Measurements from ENCODE around the gene LRRC14B.
"Not testable (repeated sequence)": the region's sequence is repeated elsewhere in the genome, so short reads cannot be mapped to it uniquely, and the experiment has no call there.

Gene LRRC14B

GRCh38 chr5:208449-209114 lies 17.3 kb downstream of the LRRC14B start:
- DNase-seq (ENCODE audit: low spot score), result no peak

- DNase-seq (ENCODE audit: low spot score), result no peak
These were observed 22.6 kb downstream of the LRRC14B start for GRCh38 chr5:213803-214395.

- peak; percentile 53 for DNase-seq (ENCODE audit: low spot score)
These were observed 24.0 kb downstream of the LRRC14B start for GRCh38 chr5:215256-215655.

GRCh38 chr5:216076-216475 lies 24.8 kb downstream of the LRRC14B start:
- not testable (repeated sequence) for DNase-seq (ENCODE audit: low spot score)

GRCh38 chr5:217494-218456 lies 26.5 kb downstream of the LRRC14B start, which contains the start of the genes CCDC127 and SDHA:
Gene CCDC127 (minus strand): TSS chr5:218153. CDS start chr5:216849, 1,304 bp downstream.
Gene SDHA (plus strand): TSS chr5:218320. CDS start chr5:218356, 36 bp downstream.
- peak; percentile 92 for DNase-seq (ENCODE audit: low spot score)

- DNase-seq (ENCODE audit: low spot score), result peak; percentile 33
These were observed 27.4 kb downstream of the LRRC14B start for GRCh38 chr5:218457-219291.

- DNase-seq (ENCODE audit: low spot score), result peak; percentile 30
These were observed 28.2 kb downstream of the LRRC14B start for GRCh38 chr5:219460-219863.

- DNase-seq (ENCODE audit: low spot score), result peak; percentile 10
These were observed 28.7 kb downstream of the LRRC14B start for GRCh38 chr5:219991-220390.

GRCh38 chr5:222951-223715 lies 31.8 kb downstream of the LRRC14B start:
- DNase-seq (ENCODE audit: low spot score), result not testable (repeated sequence)

- no peak for DNase-seq (ENCODE audit: low spot score)
These were observed 32.5 kb downstream of the LRRC14B start for GRCh38 chr5:223791-224190.

- no peak for DNase-seq (ENCODE audit: low spot score)
These were observed 34.0 kb downstream of the LRRC14B start for GRCh38 chr5:225334-225733.

GRCh38 chr5:227375-227774 lies 36.1 kb downstream of the LRRC14B start:
- DNase-seq (ENCODE audit: low spot score), result not testable (repeated sequence)

- DNase-seq (ENCODE audit: low spot score), result no peak
These were observed 37.6 kb downstream of the LRRC14B start for GRCh38 chr5:228886-229285.

GRCh38 chr5:230711-231110 lies 39.4 kb downstream of the LRRC14B start:
- no peak for DNase-seq (ENCODE audit: low spot score)

GRCh38 chr5:231661-232060 lies 40.4 kb downstream of the LRRC14B start:
- no peak for DNase-seq (ENCODE audit: low spot score)

GRCh38 chr5:233426-233825 lies 42.1 kb downstream of the LRRC14B start:
- not testable (repeated sequence) for DNase-seq (ENCODE audit: low spot score)

- DNase-seq (ENCODE audit: low spot score), result no peak
These were observed 43.2 kb downstream of the LRRC14B start for GRCh38 chr5:234450-234849.

GRCh38 chr5:235527-235926 lies 44.2 kb downstream of the LRRC14B start:
- DNase-seq (ENCODE audit: low spot score), result not testable (repeated sequence)

GRCh38 chr5:237931-238330 lies 46.6 kb downstream of the LRRC14B start:
- DNase-seq (ENCODE audit: low spot score), result not testable (repeated sequence)

GRCh38 chr5:240550-240949 lies 49.3 kb downstream of the LRRC14B start:
- DNase-seq (ENCODE audit: low spot score), result not testable (repeated sequence)

Measured in kidney tubule cell (primary cell).